ENCODE measurements around the gene PLCH1.

GRCh38 chr3:155763870-155764463 is 19.1 kb upstream of the PLCH1 start:
- TF ChIP-seq TAF1 (IDR thresholded peaks at IDR 0.05; ENCODE audit: borderline replicate concordance, insufficient read depth, low read length) = no peak
- no peak for TF ChIP-seq REST (IDR thresholded peaks at IDR 0.05; ENCODE audit: insufficient read depth in 1 of 2, low read depth in 2 of 2, low read length in 2 of 2)
- no peak for TF ChIP-seq POLR2AphosphoS5 (IDR thresholded peaks at IDR 0.05; ENCODE audit: low read depth, low read length)
- no peak for TF ChIP-seq SIN3A (IDR thresholded peaks at IDR 0.05; ENCODE audit: borderline replicate concordance, insufficient read depth, low read length)
- TF ChIP-seq FOXP2 (optimal IDR thresholded peaks at IDR 0.05; ENCODE audit: borderline replicate concordance, extremely low read depth, extremely low read length, insufficient read depth) = no peak
